Effector memory CD4-positive, alpha-beta T cell (primary cell): ENCODE data around the gene LHPP.
A peak's percentile ranks its signal among the peaks of the same experiment; 100 is the strongest.

Source experiments
- DNase-seq, 3 donors: peaks; one replicate each; pipeline ENCODE4 v3.0.0-alpha.2; 2020
- H3K27ac ChIP-seq: 2 replicates; pipeline ENCODE4 v1.7.0; 2013; ENCODE audit warnings: mild to moderate bottlenecking, low read length, moderate library complexity; ENCODE audit not compliant: insufficient read depth, poor library complexity, severe bottlenecking
- H3K27me3 ChIP-seq: replicated peaks from 2 replicates; pipeline ENCODE4 v1.7.0; 2013; ENCODE audit warnings: mild to moderate bottlenecking, low read length; ENCODE audit not compliant: insufficient read depth, control insufficient read depth, poor library complexity, severe bottlenecking
- H3K36me3 ChIP-seq: 2 replicates; pipeline ENCODE4 v1.7.0; 2013; ENCODE audit warnings: mild to moderate bottlenecking, low read length, moderate library complexity; ENCODE audit not compliant: control insufficient read depth, insufficient read depth
- H3K4me1 ChIP-seq: 2 replicates; pipeline ENCODE4 v1.7.0; 2013; ENCODE audit warnings: low read length, mild to moderate bottlenecking; ENCODE audit not compliant: control insufficient read depth, insufficient read depth, poor library complexity, severe bottlenecking
- H3K4me3 ChIP-seq: 2 replicates; pipeline ENCODE4 v1.7.0; 2013; ENCODE audit warnings: low read length, low read depth, mild to moderate bottlenecking; ENCODE audit not compliant: insufficient read depth, poor library complexity, severe bottlenecking
- H3K9me3 ChIP-seq: 2 replicates; pipeline ENCODE4 v1.7.0; 2013; ENCODE audit warnings: mild to moderate bottlenecking, low read length, moderate library complexity; ENCODE audit not compliant: control insufficient read depth

The LHPP gene

GRCh38 chr10:124656541-124656940, 194.9 kb downstream of the LHPP start:
- peak overlapping the region; percentile 24 for H3K27ac ChIP-seq

GRCh38 chr10:124657806-124658205, 196.2 kb downstream of the LHPP start:
- Histone ChIP-seq H3K4me1 (peaks cover 84% of the 10 kb centered on the region), H3K27ac (peak overlapping the region; percentile 81), H3K4me3 (peak overlapping the region; percentile 2), H3K9me3 (no peaks in the 10 kb centered on the region), H3K27me3 (no peaks in the 10 kb centered on the region), H3K36me3 (no peaks in the 10 kb centered on the region)
- peak; percentile 52 to 65 (median 53) for DNase-seq

More at GRCh38 chr10:124656541-124656940, 194.9 kb downstream of the LHPP start:
- Histone ChIP-seq H3K36me3 (no peaks in the 10 kb centered on the region), H3K9me3 (no peaks in the 10 kb centered on the region), H3K4me1 (peaks cover 91% of the 10 kb centered on the region), H3K4me3 (no peak overlapping the region), H3K27me3 (no peaks in the 10 kb centered on the region)
- DNase-seq = no peak

- Histone ChIP-seq H3K27ac (peak overlapping the region; percentile 81), H3K27me3 (no peaks in the 10 kb centered on the region), H3K4me1 (peaks cover 77% of the 10 kb centered on the region), H3K36me3 (no peaks in the 10 kb centered on the region), H3K4me3 (no peak overlapping the region), H3K9me3 (no peaks in the 10 kb centered on the region)
- DNase-seq = no peak
Observed at GRCh38 chr10:124658591-124659242, 197.1 kb downstream of the LHPP start.

- Histone ChIP-seq H3K9me3 (no peaks in the 10 kb centered on the region), H3K27me3 (no peaks in the 10 kb centered on the region), H3K4me1 (peaks cover 76% of the 10 kb centered on the region), H3K4me3 (no peak overlapping the region), H3K27ac (peak overlapping the region; percentile 81), H3K36me3 (no peaks in the 10 kb centered on the region)
- no peak for DNase-seq
Observed at GRCh38 chr10:124659380-124659779, 197.8 kb downstream of the LHPP start.

- H3K4me3 ChIP-seq = no peak overlapping the region
- no peaks in the 10 kb centered on the region for H3K9me3 ChIP-seq
- H3K27me3 ChIP-seq = no peaks in the 10 kb centered on the region
- DNase-seq = no peak
- H3K27ac ChIP-seq = peak overlapping the region; percentile 81
- peaks cover 64% of the 10 kb centered on the region for H3K4me1 ChIP-seq
- peaks cover 3% of the 10 kb centered on the region for H3K36me3 ChIP-seq
Observed at GRCh38 chr10:124660404-124661125, 198.9 kb downstream of the LHPP start.

- Histone ChIP-seq H3K9me3 (no peaks in the 10 kb centered on the region), H3K27me3 (no peaks in the 10 kb centered on the region), H3K4me1 (peaks cover 54% of the 10 kb centered on the region), H3K36me3 (peaks cover 10% of the 10 kb centered on the region), H3K27ac (peak overlapping the region; percentile 26), H3K4me3 (no peak overlapping the region)
- no peak for DNase-seq
Observed at GRCh38 chr10:124661660-124662180, 200.1 kb downstream of the LHPP start.

- no peak for DNase-seq
Observed at GRCh38 chr10:124663228-124663627, 201.6 kb downstream of the LHPP start.

More at GRCh38 chr10:124663228-124663627, 201.6 kb downstream of the LHPP start:
- Histone ChIP-seq H3K9me3 (no peaks in the 10 kb centered on the region), H3K27ac (no peak overlapping the region), H3K27me3 (no peaks in the 10 kb centered on the region), H3K4me3 (no peak overlapping the region), H3K4me1 (peaks cover 51% of the 10 kb centered on the region), H3K36me3 (peaks cover 10% of the 10 kb centered on the region)
